Measurements from ENCODE around the gene SRL. TPM values are rescaled to one million over a fixed set of nuclear protein-coding genes. Genes with fewer than 3 reads are reported as not detected.

Gene SRL
- total and polyA plus RNA-seq, 2 experiments from 2014 or later, result not detected

DNA sequence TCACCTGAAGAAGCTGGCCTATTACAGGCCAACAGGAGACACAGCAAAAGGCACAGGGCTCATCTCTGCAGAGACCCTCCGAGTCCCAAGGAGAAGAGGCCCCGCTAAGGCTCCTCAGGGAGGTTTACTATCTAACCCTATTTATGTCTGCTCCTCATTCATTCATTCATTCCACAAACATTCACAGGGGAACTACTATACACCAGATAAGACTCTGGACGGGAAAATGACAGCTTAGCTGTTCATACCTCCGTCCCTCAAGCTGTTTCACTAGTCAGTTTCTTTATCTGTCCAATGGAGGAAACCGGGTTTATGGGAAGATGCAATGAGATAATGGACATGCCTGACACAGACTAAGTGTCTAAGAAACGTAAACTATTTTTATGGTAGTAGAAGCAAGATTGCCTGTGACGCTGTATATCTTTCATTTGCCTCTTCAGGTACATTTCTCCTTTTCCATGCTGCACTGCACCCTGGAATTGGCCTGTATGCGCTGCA, 62.1 kb downstream of the SRL start:
- no peak overlapping the region for H3K4me3 ChIP-seq
- no peak overlapping the region for H3K27ac ChIP-seq (ENCODE audit: low read depth)
- no peaks in the 10 kb centered on the region for H4K20me1 ChIP-seq (replicated peaks; ENCODE audit: insufficient read depth)
- H2AFZ ChIP-seq, result no peak overlapping the region
- no peaks in the 10 kb centered on the region for H3K36me3 ChIP-seq (ENCODE audit: insufficient read depth)
- no peak overlapping the region for H3K4me2 ChIP-seq
- H3K36me3 Mint-ChIP-seq (ENCODE audit: low read depth), result no peaks in the 10 kb centered on the region
- no peaks in the 10 kb centered on the region for H3K9me3 Mint-ChIP-seq
- H3K4me1 ChIP-seq (ENCODE audit: insufficient read depth), result peaks cover 8% of the 10 kb centered on the region; the same call in 1 of the 2 replicates
- H3K27me3 Mint-ChIP-seq (ENCODE audit: insufficient read depth, low read depth, poor library complexity), result peaks cover 7% of the 10 kb centered on the region
- H3K27ac Mint-ChIP-seq, result no peak overlapping the region
- DNase-seq (ENCODE audit: low spot score) (no peak), ATAC-seq (no peak)
- peaks cover 4% of the 10 kb centered on the region; the same call in 1 of the 2 replicates for H3K27me3 ChIP-seq (ENCODE audit: insufficient read depth)
- TF ChIP-seq POLR2AphosphoS5 (IDR thresholded peaks at IDR 0.05; ENCODE audit: low read depth) (no peak), ZNF114 (CRISPR knock-in tag; IDR thresholded peaks at IDR 0.05) (no peak), EZH2 (IDR thresholded peaks at IDR 0.05; ENCODE audit: low read depth, unreplicated experiment) (no peak), ZNF331 (CRISPR knock-in tag; IDR thresholded peaks at IDR 0.05; ENCODE audit: low read depth) (no peak), EZH2phosphoT487 (IDR thresholded peaks at IDR 0.05; ENCODE audit: unreplicated experiment) (no peak)
- TF ChIP-seq, protein P1, sequence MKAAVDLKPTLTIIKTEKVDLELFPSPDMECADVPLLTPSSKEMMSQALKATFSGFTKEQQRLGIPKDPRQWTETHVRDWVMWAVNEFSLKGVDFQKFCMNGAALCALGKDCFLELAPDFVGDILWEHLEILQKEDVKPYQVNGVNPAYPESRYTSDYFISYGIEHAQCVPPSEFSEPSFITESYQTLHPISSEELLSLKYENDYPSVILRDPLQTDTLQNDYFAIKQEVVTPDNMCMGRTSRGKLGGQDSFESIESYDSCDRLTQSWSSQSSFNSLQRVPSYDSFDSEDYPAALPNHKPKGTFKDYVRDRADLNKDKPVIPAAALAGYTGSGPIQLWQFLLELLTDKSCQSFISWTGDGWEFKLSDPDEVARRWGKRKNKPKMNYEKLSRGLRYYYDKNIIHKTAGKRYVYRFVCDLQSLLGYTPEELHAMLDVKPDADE (IDR thresholded peaks at IDR 0.05), result no peak
- TF ChIP-seq, protein P2, sequence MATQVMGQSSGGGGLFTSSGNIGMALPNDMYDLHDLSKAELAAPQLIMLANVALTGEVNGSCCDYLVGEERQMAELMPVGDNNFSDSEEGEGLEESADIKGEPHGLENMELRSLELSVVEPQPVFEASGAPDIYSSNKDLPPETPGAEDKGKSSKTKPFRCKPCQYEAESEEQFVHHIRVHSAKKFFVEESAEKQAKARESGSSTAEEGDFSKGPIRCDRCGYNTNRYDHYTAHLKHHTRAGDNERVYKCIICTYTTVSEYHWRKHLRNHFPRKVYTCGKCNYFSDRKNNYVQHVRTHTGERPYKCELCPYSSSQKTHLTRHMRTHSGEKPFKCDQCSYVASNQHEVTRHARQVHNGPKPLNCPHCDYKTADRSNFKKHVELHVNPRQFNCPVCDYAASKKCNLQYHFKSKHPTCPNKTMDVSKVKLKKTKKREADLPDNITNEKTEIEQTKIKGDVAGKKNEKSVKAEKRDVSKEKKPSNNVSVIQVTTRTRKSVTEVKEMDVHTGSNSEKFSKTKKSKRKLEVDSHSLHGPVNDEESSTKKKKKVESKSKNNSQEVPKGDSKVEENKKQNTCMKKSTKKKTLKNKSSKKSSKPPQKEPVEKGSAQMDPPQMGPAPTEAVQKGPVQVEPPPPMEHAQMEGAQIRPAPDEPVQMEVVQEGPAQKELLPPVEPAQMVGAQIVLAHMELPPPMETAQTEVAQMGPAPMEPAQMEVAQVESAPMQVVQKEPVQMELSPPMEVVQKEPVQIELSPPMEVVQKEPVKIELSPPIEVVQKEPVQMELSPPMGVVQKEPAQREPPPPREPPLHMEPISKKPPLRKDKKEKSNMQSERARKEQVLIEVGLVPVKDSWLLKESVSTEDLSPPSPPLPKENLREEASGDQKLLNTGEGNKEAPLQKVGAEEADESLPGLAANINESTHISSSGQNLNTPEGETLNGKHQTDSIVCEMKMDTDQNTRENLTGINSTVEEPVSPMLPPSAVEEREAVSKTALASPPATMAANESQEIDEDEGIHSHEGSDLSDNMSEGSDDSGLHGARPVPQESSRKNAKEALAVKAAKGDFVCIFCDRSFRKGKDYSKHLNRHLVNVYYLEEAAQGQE (IDR thresholded peaks at IDR 0.05; ENCODE audit: unreplicated experiment), result no peak
- TF ChIP-seq, protein P3, sequence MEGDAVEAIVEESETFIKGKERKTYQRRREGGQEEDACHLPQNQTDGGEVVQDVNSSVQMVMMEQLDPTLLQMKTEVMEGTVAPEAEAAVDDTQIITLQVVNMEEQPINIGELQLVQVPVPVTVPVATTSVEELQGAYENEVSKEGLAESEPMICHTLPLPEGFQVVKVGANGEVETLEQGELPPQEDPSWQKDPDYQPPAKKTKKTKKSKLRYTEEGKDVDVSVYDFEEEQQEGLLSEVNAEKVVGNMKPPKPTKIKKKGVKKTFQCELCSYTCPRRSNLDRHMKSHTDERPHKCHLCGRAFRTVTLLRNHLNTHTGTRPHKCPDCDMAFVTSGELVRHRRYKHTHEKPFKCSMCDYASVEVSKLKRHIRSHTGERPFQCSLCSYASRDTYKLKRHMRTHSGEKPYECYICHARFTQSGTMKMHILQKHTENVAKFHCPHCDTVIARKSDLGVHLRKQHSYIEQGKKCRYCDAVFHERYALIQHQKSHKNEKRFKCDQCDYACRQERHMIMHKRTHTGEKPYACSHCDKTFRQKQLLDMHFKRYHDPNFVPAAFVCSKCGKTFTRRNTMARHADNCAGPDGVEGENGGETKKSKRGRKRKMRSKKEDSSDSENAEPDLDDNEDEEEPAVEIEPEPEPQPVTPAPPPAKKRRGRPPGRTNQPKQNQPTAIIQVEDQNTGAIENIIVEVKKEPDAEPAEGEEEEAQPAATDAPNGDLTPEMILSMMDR (conservative IDR thresholded peaks at IDR 0.05; ENCODE audit: low read depth in 2 of 2), result no peak
- H3K4me1 Mint-ChIP-seq, result peaks cover 9% of the 10 kb centered on the region
- peaks cover 9% of the 10 kb centered on the region for H3F3A ChIP-seq (replicated peaks; ENCODE audit: low read depth)
- no peaks in the 10 kb centered on the region for H3K9me2 ChIP-seq (ENCODE audit: insufficient read depth)
- no peaks in the 10 kb centered on the region for H3K79me2 ChIP-seq (replicated peaks; ENCODE audit: insufficient read depth)
- no peak overlapping the region for H3K4me3 Mint-ChIP-seq

DNA sequence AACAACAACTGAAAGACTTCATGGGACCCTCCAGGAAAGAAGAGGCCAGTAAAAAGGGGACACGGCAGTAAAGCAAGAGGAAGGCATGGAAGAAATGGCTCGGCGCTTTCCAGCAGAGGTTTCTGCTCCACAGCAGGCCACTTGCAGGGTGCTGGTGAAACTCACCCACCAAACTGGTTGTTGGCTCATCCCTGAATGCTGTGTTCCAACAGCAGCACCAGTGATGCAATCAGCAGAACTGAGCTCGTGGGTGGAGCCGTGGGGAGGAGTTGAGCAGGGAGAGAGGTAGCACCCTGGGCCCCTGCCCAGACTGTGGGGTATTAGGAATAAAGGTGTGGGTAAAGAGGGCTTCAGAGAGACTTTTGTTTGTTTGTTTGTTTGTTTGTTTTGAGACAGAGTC, 62.9 kb downstream of the SRL start:
- ATAC-seq, result no peak
- Histone ChIP-seq H3K4me1 (ENCODE audit: insufficient read depth) (peaks cover 6% of the 10 kb centered on the region; the same call in 1 of the 2 replicates), H3K27me3 (ENCODE audit: insufficient read depth) (no peaks in the 10 kb centered on the region), H3K36me3 (ENCODE audit: insufficient read depth) (no peaks in the 10 kb centered on the region), H4K20me1 (replicated peaks; ENCODE audit: insufficient read depth) (no peaks in the 10 kb centered on the region), H3K9me2 (ENCODE audit: insufficient read depth) (no peaks in the 10 kb centered on the region), H3K4me3 (no peak overlapping the region), H3K4me2 (no peak overlapping the region), H3K79me2 (replicated peaks; ENCODE audit: insufficient read depth) (no peaks in the 10 kb centered on the region), H2AFZ (no peak overlapping the region), H3F3A (replicated peaks; ENCODE audit: low read depth) (peaks cover 7% of the 10 kb centered on the region), H3K27ac (ENCODE audit: low read depth) (no peak overlapping the region)
- H3K4me1 Mint-ChIP-seq, result peaks cover 6% of the 10 kb centered on the region
- no peak overlapping the region for H3K4me3 Mint-ChIP-seq
- DNase-seq (ENCODE audit: low spot score), result no peak
- H3K9me3 Mint-ChIP-seq, result no peaks in the 10 kb centered on the region
- peaks cover 6% of the 10 kb centered on the region for H3K27me3 Mint-ChIP-seq (ENCODE audit: insufficient read depth, low read depth, poor library complexity)
- H3K36me3 Mint-ChIP-seq (ENCODE audit: low read depth), result no peaks in the 10 kb centered on the region
- H3K27ac Mint-ChIP-seq, result no peak overlapping the region
- no peak for TF ChIP-seq JUNB (IDR thresholded peaks at IDR 0.05; ENCODE audit: unreplicated experiment)
- TF ChIP-seq EZH2phosphoT487 (IDR thresholded peaks at IDR 0.05; ENCODE audit: unreplicated experiment), result no peak
- TF ChIP-seq EZH2 (IDR thresholded peaks at IDR 0.05; ENCODE audit: low read depth, unreplicated experiment), result no peak
- TF ChIP-seq ZNF331 (CRISPR knock-in tag; IDR thresholded peaks at IDR 0.05; ENCODE audit: low read depth), result no peak
- TF ChIP-seq STAT1 (IDR thresholded peaks at IDR 0.05; ENCODE audit: unreplicated experiment), result no peak

All from GM23338 (cell line).